Stomach smooth muscle (tissue), 2 donors: Measurements from ENCODE around the gene CNTN1.
A peak's percentile ranks its signal among the peaks of the same experiment; 100 is the strongest.

ENCODE experiments used
- H3K27ac ChIP-seq: one replicate; pipeline ENCODE4 v1.7.0; 2013; ENCODE audit warnings: mild to moderate bottlenecking, low read length, inconsistent platforms
- H3K27me3 ChIP-seq, 2 donors: one replicate each; pipeline ENCODE4 v1.7.0; 2013; ENCODE audit warnings: low read length in 2 of 2; ENCODE audit not compliant: insufficient read depth in 2 of 2, control insufficient read depth in 1 of 2
- H3K36me3 ChIP-seq, 2 donors: one replicate each; pipeline ENCODE4 v1.7.0; 2013; ENCODE audit warnings: low read length in 2 of 2; ENCODE audit not compliant: control insufficient read depth in 2 of 2, insufficient read depth in 2 of 2
- H3K4me1 ChIP-seq: one replicate; pipeline ENCODE4 v1.7.0; 2013; ENCODE audit warnings: low read length; ENCODE audit not compliant: control insufficient read depth, insufficient read depth
- H3K4me3 ChIP-seq, 2 donors: one replicate each; pipeline ENCODE4 v1.7.0; 2013; ENCODE audit warnings: low read length in 2 of 2
- H3K9ac ChIP-seq, 2 donors: one replicate each; pipeline ENCODE4 v1.7.0; 2013; ENCODE audit warnings: low read length in 2 of 2, mild to moderate bottlenecking in 1 of 2
- H3K9me3 ChIP-seq, 2 donors: one replicate each; pipeline ENCODE4 v1.7.0; 2013; ENCODE audit warnings: low read length in 2 of 2; ENCODE audit not compliant: control insufficient read depth in 2 of 2
- donor health status: healthy.
- donor health status: Pancreatic carcinoma.

CNTN1 gene

GRCh38 chr12:40988824-40989223 is 296.6 kb downstream of the CNTN1 start:
- Histone ChIP-seq H3K27ac (peak overlapping the region; percentile 50), H3K4me1 (peaks cover 3% of the 10 kb centered on the region), H3K9me3 (peaks cover 0 to 3% of the 10 kb centered on the region in 2 donors), H3K4me3 (no peak overlapping the region), H3K9ac (peak overlapping the region in 1 of 2 donors; percentile 0), H3K36me3 (no peaks in the 10 kb centered on the region), H3K27me3 (no peaks in the 10 kb centered on the region)

DNA sequence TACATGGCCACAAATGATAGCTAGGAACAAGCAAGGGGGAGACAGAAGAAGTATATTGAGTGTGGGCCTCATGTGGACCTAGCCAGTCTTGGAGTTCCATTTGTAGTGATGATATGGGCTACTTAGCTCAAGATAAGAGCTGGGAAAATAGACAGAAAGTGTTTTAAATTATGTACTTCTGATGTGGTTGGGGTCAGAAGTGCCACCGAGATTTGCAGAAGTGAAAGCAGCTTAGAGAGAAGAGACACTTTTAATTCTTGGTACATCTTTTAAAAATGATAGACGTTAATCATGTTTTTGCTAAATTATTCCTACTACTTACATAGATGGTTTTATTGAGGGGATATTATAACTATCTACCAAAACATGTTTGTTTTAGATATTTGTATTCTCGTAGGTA is 297.5 kb downstream of the CNTN1 start:
- H3K9me3 ChIP-seq, result no peaks in the 10 kb centered on the region
- H3K9ac ChIP-seq, result no peak overlapping the region
- H3K27ac ChIP-seq, result peak overlapping the region; percentile 50
- peaks cover 3% of the 10 kb centered on the region for H3K4me1 ChIP-seq
- H3K4me3 ChIP-seq, result no peak overlapping the region
- H3K36me3 ChIP-seq, result no peaks in the 10 kb centered on the region
- no peaks in the 10 kb centered on the region for H3K27me3 ChIP-seq

DNA sequence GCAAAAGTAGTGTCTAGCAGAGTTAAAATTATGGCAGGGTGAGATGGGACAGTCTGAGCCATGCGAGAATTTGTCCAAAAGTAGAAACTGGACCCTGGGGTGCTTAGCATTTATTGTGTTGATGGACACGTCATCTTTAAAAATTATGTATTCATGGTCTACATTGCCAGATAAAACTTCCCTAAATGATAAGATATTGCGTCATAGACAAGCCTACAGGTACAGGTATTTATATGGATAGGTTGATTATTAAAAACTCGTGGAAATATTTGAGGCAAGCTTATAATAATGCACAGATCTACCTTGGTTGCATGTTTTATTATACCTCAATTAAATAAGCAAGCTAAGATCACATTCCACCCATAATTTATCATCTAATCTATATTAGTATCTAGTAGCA is 299.9 kb downstream of the CNTN1 start:
- Histone ChIP-seq H3K27ac (no peak overlapping the region), H3K9me3 (no peaks in the 10 kb centered on the region), H3K9ac (no peak overlapping the region), H3K4me1 (peaks cover 3% of the 10 kb centered on the region), H3K4me3 (no peak overlapping the region), H3K27me3 (no peaks in the 10 kb centered on the region), H3K36me3 (no peaks in the 10 kb centered on the region)

GRCh38 chr12:40992674-40993073 is 300.4 kb downstream of the CNTN1 start:
- Histone ChIP-seq H3K9me3 (no peaks in the 10 kb centered on the region), H3K4me1 (peaks cover 3% of the 10 kb centered on the region), H3K9ac (no peak overlapping the region), H3K27ac (no peak overlapping the region), H3K36me3 (no peaks in the 10 kb centered on the region), H3K4me3 (no peak overlapping the region), H3K27me3 (no peaks in the 10 kb centered on the region)

DNA sequence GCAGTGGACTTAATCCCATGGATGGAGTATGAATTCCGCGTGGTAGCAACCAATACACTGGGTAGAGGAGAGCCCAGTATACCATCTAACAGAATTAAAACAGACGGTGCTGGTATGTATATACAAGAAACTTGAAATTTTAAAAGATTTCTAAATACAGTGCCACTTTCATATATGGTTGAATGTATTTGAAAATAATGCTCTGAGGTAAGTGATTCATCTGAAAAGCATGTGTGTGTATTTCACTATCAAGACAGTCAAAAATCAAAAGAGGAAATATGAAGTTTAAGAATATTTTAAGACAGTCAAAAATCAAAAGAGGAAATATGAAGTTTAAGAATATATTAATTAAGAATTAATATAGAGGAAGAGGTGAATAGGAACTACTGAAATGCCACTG is 300.9 kb downstream of the CNTN1 start:
- Histone ChIP-seq H3K4me3 (no peak overlapping the region), H3K9me3 (no peaks in the 10 kb centered on the region), H3K27me3 (no peaks in the 10 kb centered on the region), H3K36me3 (no peaks in the 10 kb centered on the region), H3K4me1 (peaks cover 3% of the 10 kb centered on the region), H3K27ac (no peak overlapping the region), H3K9ac (no peak overlapping the region)

DNA sequence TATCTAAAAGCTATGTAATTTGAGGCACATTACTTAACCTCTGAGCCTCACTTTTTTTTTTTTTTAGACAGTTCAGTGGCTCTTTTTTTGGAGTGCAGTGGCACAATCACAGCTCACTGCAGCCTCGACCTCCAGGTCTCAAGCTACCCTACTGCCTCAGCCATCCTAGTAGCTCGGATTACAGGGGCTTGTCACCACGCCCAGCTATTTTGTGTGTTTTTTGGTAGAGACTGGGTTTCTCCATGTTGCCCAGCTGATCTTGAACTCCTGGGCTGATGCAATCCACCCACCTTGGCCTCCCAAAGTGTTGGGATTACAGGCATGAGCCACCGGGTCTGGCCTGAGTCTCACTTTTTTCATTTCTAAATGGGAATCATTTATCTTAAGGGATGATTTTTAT is 303.9 kb downstream of the CNTN1 start:
- Histone ChIP-seq H3K9me3 (no peaks in the 10 kb centered on the region), H3K9ac (no peak overlapping the region), H3K36me3 (no peaks in the 10 kb centered on the region), H3K4me1 (no peaks in the 10 kb centered on the region), H3K27ac (no peak overlapping the region), H3K27me3 (no peaks in the 10 kb centered on the region), H3K4me3 (no peak overlapping the region)

- no peaks in the 10 kb centered on the region for H3K9me3 ChIP-seq
- no peak overlapping the region for H3K27ac ChIP-seq
- H3K9ac ChIP-seq, result no peak overlapping the region
- no peaks in the 10 kb centered on the region for H3K36me3 ChIP-seq
- H3K27me3 ChIP-seq, result no peaks in the 10 kb centered on the region
- no peaks in the 10 kb centered on the region for H3K4me1 ChIP-seq
- H3K4me3 ChIP-seq, result no peak overlapping the region
Observed at GRCh38 chr12:40999210-40999609, 307.0 kb downstream of the CNTN1 start.

- Histone ChIP-seq H3K9ac (no peak overlapping the region), H3K27ac (no peak overlapping the region), H3K9me3 (no peaks in the 10 kb centered on the region), H3K27me3 (no peaks in the 10 kb centered on the region), H3K36me3 (no peaks in the 10 kb centered on the region), H3K4me1 (no peaks in the 10 kb centered on the region), H3K4me3 (no peak overlapping the region)
Observed at GRCh38 chr12:41008472-41008871, 316.2 kb downstream of the CNTN1 start.

DNA sequence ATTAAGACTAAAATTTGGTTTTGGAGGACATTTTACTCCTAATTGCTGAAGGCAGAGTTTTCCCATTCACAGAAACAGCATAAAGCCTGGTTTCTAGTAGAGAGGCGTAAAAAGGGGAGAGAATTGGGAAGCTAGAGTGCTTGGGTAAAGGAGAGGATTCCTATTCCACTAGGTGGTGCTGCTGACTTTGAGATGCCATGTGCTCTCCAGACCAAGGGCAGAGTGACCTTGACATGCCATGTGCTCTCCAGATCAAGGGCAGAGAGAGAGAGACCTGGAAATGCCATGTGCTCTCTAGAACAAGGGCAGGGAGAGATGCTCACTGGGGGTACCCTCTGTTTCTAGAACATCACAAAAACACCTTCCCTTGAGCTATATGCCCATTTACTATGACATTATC is 319.7 kb downstream of the CNTN1 start:
- H3K36me3 ChIP-seq, result no peaks in the 10 kb centered on the region
- H3K27me3 ChIP-seq, result no peaks in the 10 kb centered on the region
- no peaks in the 10 kb centered on the region for H3K9me3 ChIP-seq
- H3K4me1 ChIP-seq, result no peaks in the 10 kb centered on the region
- H3K27ac ChIP-seq, result no peak overlapping the region
- no peak overlapping the region for H3K4me3 ChIP-seq
- H3K9ac ChIP-seq, result no peak overlapping the region

DNA sequence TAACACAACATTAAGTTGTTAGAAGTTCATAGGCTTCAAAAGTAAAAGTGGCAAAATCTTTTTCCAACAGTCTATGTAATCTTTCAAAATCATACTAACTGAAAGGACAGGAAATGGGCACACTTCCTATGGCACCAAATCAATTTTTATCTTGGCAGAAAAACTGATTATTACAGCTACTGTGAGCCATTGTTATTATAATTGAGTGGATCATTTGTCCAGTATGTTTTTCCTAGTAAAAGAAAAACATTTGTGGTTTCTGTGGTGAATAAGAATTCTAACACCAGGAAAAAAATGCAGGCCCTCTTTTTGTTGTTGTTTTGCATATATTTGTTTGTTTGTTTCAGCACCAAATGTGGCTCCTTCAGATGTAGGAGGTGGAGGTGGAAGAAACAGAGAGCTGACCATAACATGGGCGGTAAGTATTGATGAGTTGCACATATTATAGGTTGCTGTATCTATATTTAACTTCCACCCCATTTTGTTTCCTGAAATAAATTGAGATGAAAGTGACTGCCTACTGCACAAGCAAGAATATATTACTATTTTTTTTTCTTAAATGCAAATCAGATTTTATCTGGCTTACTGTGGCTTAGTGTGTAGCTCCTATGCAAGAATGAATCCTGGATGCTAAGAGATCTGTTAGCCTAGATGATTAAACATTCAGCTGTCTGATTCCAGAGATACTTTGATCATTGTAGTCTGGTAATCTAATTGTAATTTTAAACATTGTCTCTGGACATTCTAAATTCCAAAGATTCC is 321.8 kb downstream of the CNTN1 start:
- H3K9ac ChIP-seq, result no peak overlapping the region
- no peak overlapping the region for H3K4me3 ChIP-seq
- H3K27me3 ChIP-seq, result no peaks in the 10 kb centered on the region
- H3K9me3 ChIP-seq, result no peaks in the 10 kb centered on the region
- no peak overlapping the region for H3K27ac ChIP-seq
- no peaks in the 10 kb centered on the region for H3K4me1 ChIP-seq
- no peaks in the 10 kb centered on the region for H3K36me3 ChIP-seq

- Histone ChIP-seq H3K4me3 (no peak overlapping the region), H3K36me3 (no peaks in the 10 kb centered on the region), H3K9ac (no peak overlapping the region), H3K27me3 (no peaks in the 10 kb centered on the region), H3K9me3 (no peaks in the 10 kb centered on the region), H3K4me1 (no peaks in the 10 kb centered on the region), H3K27ac (no peak overlapping the region)
Observed at GRCh38 chr12:41014643-41015020, 322.4 kb downstream of the CNTN1 start.
